Activated CD4-positive, alpha-beta T cell treated with anti-CD3 and anti-CD28 coated beads for 36 hours (primary cell): ENCODE measurements around the gene COA3. TPM values are rescaled to one million over a fixed set of nuclear protein-coding genes. Genes with fewer than 3 reads are reported as not detected.

Experiments
- ATAC-seq: fragments of 200-7000 bp; cut with Tn5 transposase; one replicate; pipeline ENCODE4 v1.10.0; 2021; ENCODE audit warnings: mild to moderate bottlenecking, moderate library complexity
- CTCF ChIA-PET: fragments of 350-600 bp; sonication (Branson Sonifier 250); formaldehyde crosslinking; loops from one replicate; lab custom pipeline; 2021; ENCODE audit warnings: antibody characterized with exemption; lab: Charles Lee
- POLR2A ChIA-PET: fragments of 350-600 bp; sonication (Branson Sonifier 250); formaldehyde crosslinking; loops from one replicate; lab custom pipeline; 2021; ENCODE audit warnings: antibody characterized with exemption, inconsistent platforms; lab: Charles Lee
- DNase-seq: peaks from one replicate; pipeline ENCODE4 v3.0.0-alpha.2; 2020
- H3K27ac Mint-ChIP-seq: one replicate; pipeline ENCODE4 v1.8.0; 2021; ENCODE audit warnings: mixed read lengths
- H3K27me3 Mint-ChIP-seq: one replicate; pipeline ENCODE4 v1.8.0; 2021; ENCODE audit warnings: mixed read lengths
- H3K36me3 Mint-ChIP-seq: one replicate; pipeline ENCODE4 v1.8.0; 2021; ENCODE audit warnings: low read depth, mixed read lengths
- H3K4me1 Mint-ChIP-seq: one replicate; pipeline ENCODE4 v1.8.0; 2021; ENCODE audit warnings: mixed read lengths
- H3K4me3 Mint-ChIP-seq: one replicate; pipeline ENCODE4 v1.8.0; 2021; ENCODE audit warnings: mild to moderate bottlenecking, moderate library complexity, mixed read lengths
- H3K9me3 Mint-ChIP-seq: one replicate; pipeline ENCODE4 v1.8.0; 2021; ENCODE audit warnings: low read depth, mixed read lengths
- intact Hi-C, 2 experiments: fragments of 100-400 bp; cut with DNase I in 1 of 2; cut with micrococcal nuclease in 1 of 2; formaldehyde crosslinking; loops; one replicate each; pipeline versions ENCODE4 v1.14.2 to v1.15.1; 2022 to 2024; cut with DNase I, micrococcal nuclease
- total RNA-seq, 2 experiments: library from RNA; stranded (reverse); gene quantifications; one replicate each; pipeline ENCODE4 v1.2.3, GENCODE V29; 2021

COA3 gene
- total RNA-seq = 10 to 100 TPM; 30.1 to 31.4 TPM

GRCh38 chr17:42798383-42799380 lies at the start of gene COA3, which contains the start of gene CNTD1:
COA3 (minus strand) TSS chr17:42798704; CDS start chr17:42798681, 23 bp downstream.
CNTD1 (plus strand) TSS chr17:42798861; CDS start chr17:42799068, 207 bp downstream.
- Mint-ChIP-seq H3K4me3 (peak within 1 kb of the TSS; percentile 87), H3K36me3 (peaks cover 7% of the 10 kb centered on the region), H3K27ac (peak within 1 kb of the TSS; percentile 58), H3K9me3 (no peaks in the 10 kb centered on the region), H3K4me1 (peaks cover 16% of the 10 kb centered on the region), H3K27me3 (no peaks in the 10 kb centered on the region)
- ATAC-seq (peak; percentile 100), DNase-seq (peak; percentile 92)
- ChIA-PET CTCF (interaction anchor here (0.6 to 1.2 kb wide), 7 partner anchors 9 to 293 kb away, joined by 3 to 5 read pairs (median 3); partner anchors contain the start of gene BECN1), POLR2A (interaction anchor here (0.6 to 1.0 kb wide), 2 partner anchors 144 to 199 kb away, joined by 3 to 5 read pairs; partner anchors contain the start of gene RPL27)
- intact Hi-C loops = loop anchor here (1.0 to 2.0 kb wide), 7 partner anchors 25 to 327 kb away; partner anchors contain the start of genes EZH1 (in 2 of the 2), BECN1 (in 1 of the 2), BRCA1 (in 1 of the 2) and PSMC3IP (in 1 of the 2)

DNA sequence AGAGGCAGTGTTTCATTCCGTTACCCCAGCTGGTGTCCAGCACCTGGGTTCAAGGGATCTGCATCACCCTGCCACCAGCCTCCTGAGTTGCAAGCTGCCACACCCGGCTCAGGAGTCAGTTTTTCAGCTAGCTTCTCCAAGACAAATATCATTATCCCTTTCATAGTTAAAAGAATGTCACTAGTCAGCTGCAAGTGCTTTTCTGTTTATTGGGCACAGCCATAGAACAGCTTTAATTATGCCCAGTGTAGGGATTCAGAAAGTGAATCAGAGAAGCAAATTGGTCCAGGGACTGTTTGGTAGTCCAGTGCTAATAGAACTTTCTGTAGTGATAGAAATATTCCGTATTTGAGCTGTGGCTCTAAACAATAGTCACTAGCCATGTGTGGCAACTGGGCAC lies 49.6 kb upstream of the COA3 start:
- Mint-ChIP-seq H3K9me3 (no peaks in the 10 kb centered on the region), H3K4me3 (no peak overlapping the region), H3K36me3 (peaks cover 20% of the 10 kb centered on the region), H3K4me1 (peaks cover 19% of the 10 kb centered on the region), H3K27ac (no peak overlapping the region), H3K27me3 (no peaks in the 10 kb centered on the region)
- CTCF ChIA-PET = interaction anchor here (1.2 to 1.3 kb wide), 2 partner anchors 9 to 71 kb away, joined by 3 to 4 read pairs; no protein-coding TSS in a partner anchor
- intact Hi-C loops = no loop called here
- POLR2A ChIA-PET = no interaction called here
- ATAC-seq = no peak
- no peak for DNase-seq

DNA sequence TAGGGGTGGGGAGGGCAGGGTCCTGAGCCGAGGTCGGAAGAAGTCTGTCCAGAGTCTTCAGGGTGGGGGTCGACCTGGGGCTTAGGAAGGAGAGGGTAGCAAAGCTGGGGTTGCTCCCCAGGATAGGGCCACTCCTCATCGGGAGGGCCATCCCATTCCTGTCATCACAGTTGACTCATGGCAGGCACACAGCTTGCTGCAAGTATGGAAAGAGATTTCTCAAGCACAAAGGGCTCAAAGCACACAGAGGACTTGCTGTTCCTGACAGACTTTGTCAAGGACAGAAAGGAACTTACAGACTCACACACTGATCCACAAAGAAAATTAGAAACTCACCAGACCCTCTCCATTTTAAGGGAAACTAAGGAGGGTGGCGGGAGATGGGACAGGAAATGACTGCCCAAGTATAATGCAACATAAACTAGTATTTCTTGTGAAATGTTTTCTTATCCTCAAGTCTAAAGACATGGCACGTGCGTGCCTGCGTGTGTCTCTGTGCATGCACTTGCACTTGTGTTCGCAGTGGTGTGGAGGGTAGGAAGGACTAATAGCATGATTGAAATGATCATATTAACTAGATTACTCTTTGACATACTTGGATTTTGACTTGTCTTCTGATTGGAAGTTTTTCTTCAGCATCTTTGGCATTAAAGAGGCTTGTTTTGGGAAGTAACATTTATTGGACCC lies 48.2 kb upstream of the COA3 start:
- no peak overlapping the region for H3K4me3 Mint-ChIP-seq
- intact Hi-C loops = no loop called here
- POLR2A ChIA-PET = interaction anchor here (0.6 to 1.2 kb wide), 3 partner anchors 9 to 274 kb away, joined by 3 to 13 read pairs (median 6); no protein-coding TSS in a partner anchor
- ATAC-seq (no peak), DNase-seq (no peak)
- no peaks in the 10 kb centered on the region for H3K9me3 Mint-ChIP-seq
- no peak overlapping the region for H3K27ac Mint-ChIP-seq
- H3K4me1 Mint-ChIP-seq = peaks cover 19% of the 10 kb centered on the region
- no peaks in the 10 kb centered on the region for H3K27me3 Mint-ChIP-seq
- CTCF ChIA-PET = interaction anchor here (1.3 to 1.7 kb wide), 2 partner anchors 22 to 27 kb away, joined by 3 to 8 read pairs; partner anchors contain the start of gene BECN1
- H3K36me3 Mint-ChIP-seq = peaks cover 32% of the 10 kb centered on the region

- peak; percentile 83 for ATAC-seq
- peaks cover 35% of the 10 kb centered on the region for H3K36me3 Mint-ChIP-seq
- H3K27me3 Mint-ChIP-seq = no peaks in the 10 kb centered on the region
- H3K9me3 Mint-ChIP-seq = no peaks in the 10 kb centered on the region
- H3K4me1 Mint-ChIP-seq = peaks cover 19% of the 10 kb centered on the region
- POLR2A ChIA-PET = interaction anchor here (0.6 kb wide), 2 partner anchors 10 to 92 kb away, joined by 3 to 7 read pairs; no protein-coding TSS in a partner anchor
- H3K27ac Mint-ChIP-seq = peak overlapping the region; percentile 71
- peak; percentile 78 for DNase-seq
- intact Hi-C loops = loop anchor here in 1 of 2 experiments (1.0 to 2.0 kb wide), 2 partner anchors 13 to 83 kb away; partner anchors contain the start of gene PSME3
- no peak overlapping the region for H3K4me3 Mint-ChIP-seq
- CTCF ChIA-PET = interaction anchor here (0.5 to 1.7 kb wide), 5 partner anchors 13 to 284 kb away, joined by 3 to 8 read pairs (median 3); partner anchors contain the start of genes BECN1, COASY and PSME3
These were observed 47.6 kb upstream of the COA3 start for GRCh38 chr17:42845918-42846593.

DNA sequence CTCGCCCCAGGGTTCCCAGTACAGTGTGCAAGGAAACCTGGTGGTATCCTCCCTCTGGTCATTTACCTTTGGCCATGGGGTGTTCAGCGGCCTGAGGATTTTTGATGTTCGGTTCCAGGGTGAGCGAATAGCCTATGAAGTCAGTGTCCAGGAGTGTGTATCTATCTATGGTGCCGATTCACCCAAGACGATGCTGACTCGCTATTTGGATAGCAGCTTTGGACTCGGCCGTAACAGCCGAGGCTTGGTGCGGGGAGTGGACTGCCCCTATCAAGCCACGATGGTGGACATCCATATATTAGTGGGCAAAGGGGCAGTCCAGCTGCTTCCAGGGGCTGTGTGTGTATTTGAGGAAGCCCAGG lies 47.0 kb upstream of the COA3 start:
- Mint-ChIP-seq H3K4me3 (no peak overlapping the region), H3K9me3 (no peaks in the 10 kb centered on the region), H3K27me3 (no peaks in the 10 kb centered on the region), H3K4me1 (peaks cover 19% of the 10 kb centered on the region), H3K36me3 (peaks cover 37% of the 10 kb centered on the region), H3K27ac (no peak overlapping the region)
- ATAC-seq = no peak
- ChIA-PET POLR2A (interaction anchor here (0.6 kb wide), 2 partner anchors 93 to 832 kb away, joined by 3 to 7 read pairs; no protein-coding TSS in a partner anchor), CTCF (interaction anchor here (0.5 to 1.7 kb wide), 5 partner anchors 12 to 284 kb away, joined by 3 to 8 read pairs (median 3); partner anchors contain the start of genes BECN1, COASY and PSME3)
- intact Hi-C loops = loop anchor here in 1 of 2 experiments (1.0 to 2.0 kb wide), 2 partner anchors 12 to 83 kb away; partner anchors contain the start of gene PSME3
- DNase-seq = no peak

- Mint-ChIP-seq H3K36me3 (peaks cover 37% of the 10 kb centered on the region), H3K4me3 (no peak overlapping the region), H3K27ac (no peak overlapping the region), H3K9me3 (no peaks in the 10 kb centered on the region), H3K27me3 (no peaks in the 10 kb centered on the region), H3K4me1 (peaks cover 19% of the 10 kb centered on the region)
- intact Hi-C loops = loop anchor here in 1 of 2 experiments (1.0 to 2.0 kb wide), 2 partner anchors 12 to 84 kb away; partner anchors contain the start of gene PSME3
- no peak for DNase-seq
- ChIA-PET POLR2A (interaction anchor here (0.6 kb wide), 1 partner anchor 832 kb away, joined by 3 read pairs; no protein-coding TSS in a partner anchor), CTCF (interaction anchor here (0.9 to 1.5 kb wide), 4 partner anchors 12 to 153 kb away, joined by 3 to 5 read pairs (median 3); partner anchors contain the start of genes BECN1 and PSME3)
- ATAC-seq = no peak
These were observed 46.5 kb upstream of the COA3 start for GRCh38 chr17:42844761-42845555.

DNA sequence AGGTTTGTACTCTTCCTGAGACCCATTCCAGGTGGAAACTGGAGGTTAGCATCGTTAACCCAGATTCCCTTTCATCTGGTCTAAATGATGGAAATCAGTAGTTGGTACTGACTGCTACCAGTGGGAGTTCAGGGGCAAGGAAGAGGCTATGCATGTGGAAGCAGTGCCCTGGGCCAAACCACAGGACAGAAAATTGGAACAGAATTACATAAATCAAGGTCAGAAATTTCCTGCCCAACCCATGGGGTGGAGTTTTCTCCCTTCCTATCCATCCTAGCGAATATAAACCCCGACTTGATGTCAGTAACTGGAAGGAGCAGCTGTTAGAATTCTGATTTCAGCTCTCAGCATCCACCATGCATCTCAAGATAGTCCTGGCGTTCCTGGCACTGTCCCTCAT lies 45.8 kb upstream of the COA3 start, which contains the start of gene AOC2:
AOC2 (plus strand) TSS at position 310 of the 400 bp plus-strand sequence; CDS start at position 357, 47 bp downstream.
- intact Hi-C loops = loop anchor here in 1 of 2 experiments (2.0 kb wide), 1 partner anchor 85 kb away; no protein-coding TSS in a partner anchor
- no peaks in the 10 kb centered on the region for H3K9me3 Mint-ChIP-seq
- H3K4me3 Mint-ChIP-seq = no peak within 1 kb of the TSS
- DNase-seq = no peak
- no peaks in the 10 kb centered on the region for H3K27me3 Mint-ChIP-seq
- no peak for ATAC-seq
- CTCF ChIA-PET = interaction anchor here (0.7 to 2.4 kb wide), 7 partner anchors 12 to 258 kb away, joined by 3 to 10 read pairs (median 5); partner anchors contain the start of genes BECN1, PSME3 and RPL27
- no peak within 1 kb of the TSS for H3K27ac Mint-ChIP-seq
- peaks cover 19% of the 10 kb centered on the region for H3K4me1 Mint-ChIP-seq
- POLR2A ChIA-PET = no interaction called here
- H3K36me3 Mint-ChIP-seq = peaks cover 41% of the 10 kb centered on the region

- H3K4me1 Mint-ChIP-seq = peaks cover 19% of the 10 kb centered on the region
- intact Hi-C loops = loop anchor here in 1 of 2 experiments (1.0 kb wide), 2 partner anchors 86 to 94 kb away; no protein-coding TSS in a partner anchor
- no peak overlapping the region for H3K4me3 Mint-ChIP-seq
- POLR2A ChIA-PET = no interaction called here
- CTCF ChIA-PET = interaction anchor here (0.6 to 2.4 kb wide), 12 partner anchors 12 to 155 kb away, joined by 3 to 10 read pairs (median 4); partner anchors contain the start of genes BECN1, PSME3 and RPL27
- no peaks in the 10 kb centered on the region for H3K27me3 Mint-ChIP-seq
- no peak overlapping the region for H3K27ac Mint-ChIP-seq
- H3K36me3 Mint-ChIP-seq = peaks cover 49% of the 10 kb centered on the region
- no peaks in the 10 kb centered on the region for H3K9me3 Mint-ChIP-seq
- ATAC-seq = no peak
- DNase-seq = peak; percentile 37
These were observed 44.9 kb upstream of the COA3 start for GRCh38 chr17:42843358-42843934.
